ENCODE data around the gene FBXO4.

FBXO4 gene, protein sequence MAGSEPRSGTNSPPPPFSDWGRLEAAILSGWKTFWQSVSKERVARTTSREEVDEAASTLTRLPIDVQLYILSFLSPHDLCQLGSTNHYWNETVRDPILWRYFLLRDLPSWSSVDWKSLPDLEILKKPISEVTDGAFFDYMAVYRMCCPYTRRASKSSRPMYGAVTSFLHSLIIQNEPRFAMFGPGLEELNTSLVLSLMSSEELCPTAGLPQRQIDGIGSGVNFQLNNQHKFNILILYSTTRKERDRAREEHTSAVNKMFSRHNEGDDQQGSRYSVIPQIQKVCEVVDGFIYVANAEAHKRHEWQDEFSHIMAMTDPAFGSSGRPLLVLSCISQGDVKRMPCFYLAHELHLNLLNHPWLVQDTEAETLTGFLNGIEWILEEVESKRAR

GRCh38 chr5:41924872-41925554 lies at the start of gene FBXO4:
TSS of gene FBXO4 (plus strand) at chr5:41925281. CDS start at chr5:41925310, 29 bp downstream.
- peak; percentile 60 to 79 for DNase-seq

DNA sequence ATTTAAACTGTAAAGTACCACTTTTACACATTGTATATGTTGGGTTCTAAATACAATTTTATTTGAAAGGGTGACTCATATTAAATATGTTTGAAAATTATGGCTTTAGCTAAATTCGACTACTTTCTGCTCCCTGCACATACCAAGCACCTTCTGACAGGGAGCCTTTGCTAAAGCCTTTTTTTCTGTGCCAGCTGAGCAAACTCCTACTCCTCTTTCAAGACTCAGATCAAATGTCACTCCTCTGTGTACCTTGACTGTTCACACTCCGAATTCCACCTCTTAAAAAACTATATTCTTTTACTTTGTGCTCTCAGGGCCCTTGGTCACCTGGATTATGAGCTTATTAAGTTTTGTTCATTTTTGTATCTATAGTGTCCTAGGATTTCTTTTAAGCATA lies 48.4 kb upstream of the FBXO4 start:
- DNase-seq: no peak

GRCh38 chr5:41877408-41877807 lies 47.7 kb upstream of the FBXO4 start:
- no peak for DNase-seq

DNA sequence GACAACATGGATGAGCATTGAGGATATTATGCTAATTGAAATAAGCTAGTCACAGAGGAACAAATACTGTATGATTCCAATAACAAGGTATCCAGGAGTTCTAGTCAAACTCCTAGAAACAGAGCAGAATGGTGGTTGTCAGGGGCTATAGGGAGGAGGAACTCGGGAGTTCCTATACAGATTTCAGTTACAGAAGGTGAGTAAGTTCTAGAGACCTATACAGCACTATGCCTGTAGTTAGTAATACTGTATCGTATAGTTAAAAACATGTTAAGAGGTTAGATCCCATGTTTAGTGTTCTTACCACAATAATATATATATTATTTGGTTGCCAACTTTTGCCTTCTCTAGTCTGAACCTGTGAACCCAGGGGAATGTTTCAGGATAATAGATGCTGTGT lies 46.9 kb upstream of the FBXO4 start:
- no peak for DNase-seq

GRCh38 chr5:41878643-41879478 lies 46.2 kb upstream of the FBXO4 start:
- no peak for DNase-seq

DNA sequence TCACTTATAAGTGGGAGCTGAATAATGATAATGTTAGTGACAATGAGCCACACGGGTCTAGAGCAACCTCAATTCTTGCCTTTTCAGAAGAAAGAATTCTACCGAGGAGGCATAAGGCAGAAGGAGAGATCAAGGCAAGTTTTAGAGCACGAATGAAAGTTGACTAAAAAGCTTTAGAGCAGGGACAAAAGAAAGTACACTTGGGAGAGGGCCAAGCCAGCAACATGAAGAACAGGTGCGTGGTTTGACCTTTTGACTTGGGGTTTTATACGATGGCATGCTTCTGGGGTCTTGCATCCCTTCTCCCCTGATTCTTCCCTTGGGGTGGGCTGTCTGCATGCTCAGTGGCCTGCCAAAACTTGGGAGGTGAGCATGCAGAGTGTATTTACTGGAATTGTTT lies 42.3 kb upstream of the FBXO4 start:
- DNase-seq: no peak

GRCh38 chr5:41883243-41883642 lies 41.8 kb upstream of the FBXO4 start:
- no peak for DNase-seq

DNA sequence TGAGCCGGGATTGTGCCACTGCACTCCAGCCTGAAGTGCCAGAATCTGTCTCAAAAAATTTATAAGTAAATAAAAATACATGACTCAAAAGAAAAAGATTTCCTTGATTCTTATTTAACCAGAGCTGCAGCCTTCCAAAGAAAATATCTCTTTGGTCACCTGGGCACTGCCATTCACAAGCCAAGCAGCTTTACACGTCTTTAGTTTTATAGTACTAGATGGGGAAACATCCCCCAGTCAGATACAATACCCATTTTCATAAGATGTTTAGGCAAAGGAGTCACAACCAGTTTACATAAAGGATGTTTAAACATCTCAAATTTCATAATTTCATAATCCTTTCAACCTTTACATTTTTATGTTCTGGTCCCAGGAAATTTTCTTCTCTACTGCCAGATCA lies 41.1 kb upstream of the FBXO4 start:
- DNase-seq: no peak

- DNase-seq: no peak
Observed at GRCh38 chr5:41885286-41885685, 39.8 kb upstream of the FBXO4 start.

DNA sequence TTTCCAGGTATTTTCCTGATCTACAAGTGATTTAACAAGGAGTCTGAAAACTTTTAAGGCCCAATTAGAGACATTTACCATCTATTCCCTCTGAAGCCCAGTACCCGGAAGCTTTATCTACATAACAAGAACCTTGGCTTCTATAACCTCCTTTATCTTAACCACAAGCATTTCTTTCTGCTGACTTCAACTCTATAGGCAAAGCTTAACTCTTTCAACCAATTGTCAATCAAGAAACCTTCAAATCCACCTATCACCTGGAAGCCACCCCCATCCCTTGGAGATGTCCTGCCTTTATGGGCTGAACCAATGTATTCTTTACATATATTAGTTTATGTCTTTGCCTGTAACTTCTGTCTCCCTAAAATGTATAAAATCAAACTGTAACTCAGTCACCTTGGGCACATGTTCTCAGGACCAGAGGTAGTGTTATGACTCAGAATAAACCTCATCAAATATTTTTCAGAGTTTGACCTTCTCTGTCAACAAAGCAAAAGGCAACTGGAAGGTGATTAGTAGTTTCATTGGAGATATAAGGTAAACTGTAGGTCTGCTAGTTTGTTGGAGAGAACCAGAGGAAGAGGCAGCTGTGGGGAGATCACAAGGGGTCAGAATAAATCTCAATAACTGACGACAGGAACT lies 33.9 kb upstream of the FBXO4 start:
- no peak for DNase-seq

- no peak for DNase-seq
Observed at GRCh38 chr5:41892031-41892430, 33.0 kb upstream of the FBXO4 start.

DNA sequence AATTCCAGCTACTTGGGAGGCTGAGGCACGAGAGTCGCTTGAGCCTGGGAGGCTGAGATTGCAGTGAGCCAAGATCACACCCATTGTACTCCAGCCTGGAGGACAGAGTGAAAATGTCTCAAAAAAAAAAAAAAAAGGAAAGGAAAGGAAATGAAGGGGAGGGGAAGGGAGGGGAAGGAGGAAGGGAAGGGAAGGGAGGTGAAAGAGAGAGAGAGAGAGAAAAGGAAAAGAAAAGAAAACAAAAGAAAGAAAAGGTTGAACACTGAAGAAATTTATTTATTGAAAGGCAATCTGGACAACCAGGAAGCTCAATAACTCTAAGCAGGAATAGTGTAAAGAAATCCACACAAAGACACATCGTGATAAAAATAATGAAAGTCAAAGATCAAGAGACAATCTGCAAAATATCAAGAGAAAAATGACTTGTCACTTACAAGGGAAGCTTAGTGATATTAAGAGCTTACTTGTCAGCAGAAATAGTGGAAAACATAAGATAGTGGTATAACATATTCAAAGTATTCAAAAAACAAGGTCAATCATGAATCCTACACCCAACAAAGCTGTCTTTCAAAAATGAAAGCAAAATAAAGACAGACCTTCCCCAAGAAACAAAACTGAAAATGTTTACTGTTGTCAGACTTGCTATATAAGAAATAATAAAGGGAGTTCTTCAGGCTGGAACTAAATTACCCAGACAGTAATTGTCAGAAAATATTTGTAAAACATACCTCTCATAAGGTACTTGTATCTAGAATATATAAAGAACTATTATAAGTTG lies 31.8 kb upstream of the FBXO4 start:
- DNase-seq: no peak

DNA sequence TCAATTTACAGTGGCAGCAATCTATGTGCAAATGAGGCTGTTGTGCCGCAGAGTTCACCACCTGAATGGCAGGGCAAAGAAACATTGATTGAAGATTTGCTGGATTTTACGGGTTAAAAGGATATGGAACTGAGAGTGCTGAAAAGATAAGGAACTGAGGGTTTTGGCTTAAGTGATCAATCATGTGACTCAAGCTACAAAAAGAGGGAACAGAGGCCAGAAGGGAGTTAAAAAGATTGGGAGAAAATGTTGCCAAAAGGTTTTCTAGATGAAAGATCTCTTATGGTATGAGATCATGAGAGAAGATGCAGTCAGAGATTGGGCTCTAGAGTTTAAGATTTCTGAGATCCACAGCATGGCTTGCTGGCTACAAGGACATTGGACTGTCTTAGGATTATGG lies 28.9 kb upstream of the FBXO4 start:
- DNase-seq: no peak

GRCh38 chr5:41903382-41903891 lies 21.6 kb upstream of the FBXO4 start:
- no peak for DNase-seq

DNA sequence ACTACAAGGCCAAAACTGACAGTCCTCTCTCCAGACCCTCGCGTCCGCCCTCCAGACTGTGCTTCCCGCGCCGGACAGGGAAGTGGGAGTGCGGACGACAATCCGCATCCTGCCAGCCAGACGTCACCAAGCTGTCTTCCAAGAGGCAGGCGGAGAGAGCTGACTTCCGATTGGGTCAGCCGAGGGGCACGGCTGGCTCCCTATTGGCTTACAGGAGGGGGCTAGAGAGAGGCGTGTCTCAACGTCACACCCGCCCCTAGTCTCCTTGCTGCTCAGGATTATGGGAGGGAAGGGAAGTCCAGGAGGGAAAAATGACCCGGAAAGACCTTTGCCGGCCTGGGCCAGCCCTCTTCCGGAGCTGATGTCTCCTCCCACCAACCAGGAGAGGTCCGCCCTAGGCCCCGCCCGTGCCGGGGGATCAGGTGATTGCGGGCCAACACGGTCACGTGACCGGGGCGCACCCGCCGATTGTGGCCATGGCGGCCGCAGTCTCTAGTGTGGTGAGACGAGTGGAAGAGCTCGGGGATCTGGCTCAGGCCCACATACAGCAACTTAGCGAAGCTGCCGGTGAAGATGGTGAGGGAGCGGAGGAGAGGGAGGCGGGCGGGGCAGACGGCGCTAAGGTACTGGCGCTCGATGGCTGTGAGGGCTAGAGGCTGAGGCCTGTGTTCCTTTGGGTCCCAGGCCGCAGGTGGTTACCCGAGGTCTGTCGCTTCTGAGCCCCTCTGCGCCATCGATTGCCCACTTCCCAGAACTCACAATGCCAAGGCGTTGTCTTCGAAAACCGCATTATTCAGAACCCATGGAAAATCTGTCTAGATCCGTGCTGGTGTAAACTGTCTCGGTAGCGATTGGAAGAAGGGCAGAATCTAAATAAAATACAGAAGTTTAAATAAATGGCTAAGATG lies 20.9 kb upstream of the FBXO4 start, which contains the start of gene RIMOC1:
TSS of gene RIMOC1 (plus strand) at position 453 of the 908 bp plus-strand sequence. CDS start at position 477, 24 bp downstream.
- DNase-seq: peak; percentile 87 to 96

DNA sequence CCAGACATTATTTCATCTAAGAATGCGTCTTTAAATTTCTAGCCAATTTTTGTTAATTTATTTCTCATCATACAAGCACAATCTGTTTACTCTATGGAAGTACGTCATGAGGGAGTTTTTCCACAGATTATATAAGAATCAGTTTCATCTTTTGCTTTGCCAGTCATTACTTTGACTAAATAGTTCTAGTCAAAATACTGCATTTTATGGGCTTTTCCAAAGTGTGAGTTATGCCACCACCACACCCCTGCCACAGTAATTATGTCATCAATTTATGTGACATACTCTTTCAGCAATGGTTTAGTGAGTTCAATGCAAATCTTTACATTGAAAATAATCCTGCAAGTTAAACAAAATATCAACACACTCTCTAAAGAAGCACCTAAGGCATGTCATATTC lies 18.9 kb upstream of the FBXO4 start:
- no peak for DNase-seq

- no peak for DNase-seq
Observed at GRCh38 chr5:41908374-41909079, 16.6 kb upstream of the FBXO4 start.

DNA sequence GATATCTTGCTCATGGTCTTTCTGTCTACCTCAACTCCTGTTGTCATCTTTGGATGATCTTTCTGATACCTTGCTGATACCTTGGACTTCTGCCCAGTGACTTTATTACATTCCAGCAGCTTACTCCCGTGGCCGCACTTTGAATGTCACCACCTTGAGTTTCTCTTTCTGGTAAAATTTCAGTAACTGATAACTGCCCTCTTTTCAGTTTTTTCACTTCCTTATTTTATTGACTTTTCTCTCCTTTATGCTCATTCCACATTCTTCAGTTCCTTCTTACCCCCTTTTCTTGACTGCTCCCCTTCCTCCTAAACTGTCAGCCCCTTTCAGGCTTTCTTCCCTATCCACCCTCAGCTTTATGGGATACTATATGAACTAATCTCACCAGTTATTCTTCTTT lies 7.0 kb upstream of the FBXO4 start:
- DNase-seq: no peak

DNA sequence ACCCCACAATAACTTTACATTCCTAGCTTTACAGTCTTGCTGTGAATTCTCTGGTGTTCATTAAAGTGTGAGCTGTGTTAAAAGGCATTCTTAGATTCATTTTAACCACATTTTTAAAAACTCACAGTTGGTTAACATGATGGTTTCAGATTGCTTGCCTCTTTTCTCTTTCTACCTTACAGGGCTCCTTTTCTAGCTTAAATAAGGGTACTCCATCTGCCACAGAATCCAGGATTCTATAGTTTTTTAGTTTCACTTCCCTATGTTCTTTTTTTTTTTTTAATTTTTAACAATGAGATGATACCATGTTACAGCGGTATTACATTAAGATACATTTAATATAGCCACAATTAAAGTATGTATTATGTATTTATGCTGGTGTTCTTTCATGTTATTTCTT lies 3.9 kb upstream of the FBXO4 start:
- DNase-seq: no peak

GRCh38 chr5:41921874-41922273 lies 3.2 kb upstream of the FBXO4 start:
- DNase-seq: no peak

Data from bone marrow (tissue), 2 donors.